ENCODE measurements around the gene FAXDC2. TPM values are rescaled to one million over a fixed set of nuclear protein-coding genes. Genes with fewer than 3 reads are reported as not detected.

FAXDC2 gene
- total and polyA plus RNA-seq, 9 of the 15 experiments (the other 6 are each of a cell fraction or from before 2014, with no cell fraction given): 2.4 to 30.0 (median 9.9) TPM

DNA sequence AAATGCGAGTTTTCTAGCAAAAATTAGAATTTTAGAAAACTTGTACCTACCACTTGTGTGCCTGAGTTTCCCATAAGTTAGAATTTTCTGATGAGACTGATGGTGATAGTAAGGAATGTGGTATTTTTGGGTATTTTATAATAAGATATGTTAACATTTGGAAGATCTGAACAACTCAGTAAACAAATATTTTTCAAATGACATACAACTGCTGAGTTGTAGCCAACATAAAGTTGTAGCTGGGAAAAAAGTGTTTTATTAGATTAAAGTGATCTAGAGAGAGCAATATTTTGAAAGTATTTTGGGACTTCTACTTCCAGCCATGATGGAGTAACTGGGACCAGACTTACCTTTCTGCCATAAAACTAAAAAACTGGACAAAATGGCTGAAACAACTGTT lies 49.7 kb upstream of the FAXDC2 start:
- intact Hi-C loops (cut with micrococcal nuclease) (no loop called here), in situ Hi-C loops (cut with MboI) (no loop called here)
- Histone ChIP-seq H3K9me3 (replicated peaks; ENCODE audit: control insufficient read depth, insufficient read depth, low read depth, low read length) (no peaks in the 10 kb centered on the region), H3K4me1 (replicated peaks in 1 of 2; ENCODE audit: control insufficient read depth in 2 of 2, insufficient read depth in 2 of 2, low read length in 2 of 2) (no peaks in the 10 kb centered on the region), H3K9ac (ENCODE audit: insufficient read depth in 1 of 2, low read depth in 2 of 2, low read length in 2 of 2) (no peak overlapping the region), H3K79me2 (ENCODE audit: control insufficient read depth, insufficient read depth, low read length) (no peaks in the 10 kb centered on the region), H3K4me3 (no peak overlapping the region), H3K36me3 (ENCODE audit: control insufficient read depth, insufficient read depth, low read length) (peaks cover 97% of the 10 kb centered on the region), H3K4me2 (ENCODE audit: insufficient read depth, low read length) (no peak overlapping the region), H3K27ac (ENCODE audit: extremely low read depth, low read depth, low read length) (no peak overlapping the region), H4K20me1 (replicated peaks; ENCODE audit: control insufficient read depth, insufficient read depth, low read length) (no peaks in the 10 kb centered on the region; the same call in 1 of the 2 replicates), H2AFZ (ENCODE audit: low read depth, low read length) (no peak overlapping the region), H3K27me3 (ENCODE audit: control insufficient read depth in 2 of 2, insufficient read depth in 2 of 2, low read length in 2 of 2) (no peaks in the 10 kb centered on the region), H3K9me1 (ENCODE audit: control insufficient read depth, insufficient read depth, low read length) (no peaks in the 10 kb centered on the region)
- ATAC-seq: no peak
- ChIA-PET CTCF (ENCODE audit: low intra/inter-chr PET ratio) (no interaction called here), POLR2A (no interaction called here)
- DNase-seq (ENCODE audit: extremely low read depth in 1 of 4, low spot score in 3 of 4): no peak
- FAIRE-seq: no peak
- WGBS (ENCODE audit: insufficient coverage, low coverage, missing lambda C conversion rate): 94% methylated on average over 1 of the region's 1 CpG
- no TSS peak for BruUV-seq (replicated peaks)
- TF ChIP-seq ZNF780A (CRISPR knock-in tag; IDR thresholded peaks at IDR 0.05) (no peak), PHB2 (IDR thresholded peaks at IDR 0.05; ENCODE audit: low read depth) (no peak), KLF6 (CRISPR knock-in tag; IDR thresholded peaks at IDR 0.05; ENCODE audit: borderline replicate concordance) (no peak), ZNF830 (CRISPR knock-in tag; IDR thresholded peaks at IDR 0.05) (no peak), TEAD4 (IDR thresholded peaks at IDR 0.05; ENCODE audit: low read length) (no peak), TEAD4 (CRISPR knock-in tag; IDR thresholded peaks at IDR 0.05; ENCODE audit: borderline replicate concordance) (no peak)

DNA sequence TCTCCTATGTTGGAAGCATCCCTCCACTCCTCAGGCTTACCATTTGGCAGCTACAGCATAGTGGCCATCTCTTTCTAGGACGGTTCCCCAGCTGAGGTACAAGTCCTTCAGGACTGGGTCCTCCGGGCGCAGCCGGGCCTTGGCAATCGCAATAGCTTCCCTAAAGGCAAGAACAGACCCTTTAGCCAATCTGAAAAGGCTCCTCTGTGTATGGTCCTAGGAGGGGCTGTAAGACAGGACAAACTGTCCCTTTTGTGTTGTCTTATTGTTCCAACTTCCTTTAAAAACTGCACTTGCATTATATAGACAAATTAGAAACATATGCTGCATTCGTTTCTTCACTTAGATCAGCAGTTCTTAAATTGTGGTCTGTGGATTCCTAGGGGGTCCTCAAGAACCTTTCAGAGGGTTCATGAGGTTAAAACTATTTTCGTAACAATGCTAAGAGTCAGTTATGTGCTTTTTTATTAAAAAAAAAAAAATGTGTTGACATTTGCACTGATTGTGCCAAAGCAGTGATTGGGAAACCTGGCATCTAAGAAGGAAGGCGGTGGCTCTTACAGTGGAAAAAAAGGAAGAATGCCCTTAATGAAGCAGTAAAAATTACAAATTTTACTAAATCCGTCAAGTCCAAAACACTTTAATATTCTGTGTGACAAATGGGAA lies 48.9 kb upstream of the FAXDC2 start:
- Histone ChIP-seq H3K79me2 (ENCODE audit: control insufficient read depth, insufficient read depth, low read length) (no peaks in the 10 kb centered on the region), H3K9me3 (replicated peaks; ENCODE audit: control insufficient read depth, insufficient read depth, low read depth, low read length) (no peaks in the 10 kb centered on the region), H4K20me1 (replicated peaks; ENCODE audit: control insufficient read depth, insufficient read depth, low read length) (no peaks in the 10 kb centered on the region; the same call in 1 of the 2 replicates), H3K4me3 (no peak overlapping the region), H3K36me3 (ENCODE audit: control insufficient read depth, insufficient read depth, low read length) (peaks cover 94% of the 10 kb centered on the region), H3K27me3 (ENCODE audit: control insufficient read depth in 2 of 2, insufficient read depth in 2 of 2, low read length in 2 of 2) (no peaks in the 10 kb centered on the region), H3K4me1 (replicated peaks in 1 of 2; ENCODE audit: control insufficient read depth in 2 of 2, insufficient read depth in 2 of 2, low read length in 2 of 2) (no peaks in the 10 kb centered on the region), H3K4me2 (ENCODE audit: insufficient read depth, low read length) (no peak overlapping the region), H2AFZ (ENCODE audit: low read depth, low read length) (no peak overlapping the region), H3K9me1 (ENCODE audit: control insufficient read depth, insufficient read depth, low read length) (no peaks in the 10 kb centered on the region), H3K27ac (ENCODE audit: extremely low read depth, low read depth, low read length) (no peak overlapping the region), H3K9ac (ENCODE audit: insufficient read depth in 1 of 2, low read depth in 2 of 2, low read length in 2 of 2) (no peak overlapping the region)
- in situ Hi-C loops (cut with MboI): no loop called here
- ChIA-PET CTCF (ENCODE audit: low intra/inter-chr PET ratio) (no interaction called here), POLR2A (no interaction called here)
- 95% methylated on average over 9 of the region's 9 CpGs for WGBS (ENCODE audit: insufficient coverage, low coverage, missing lambda C conversion rate)
- ATAC-seq: no peak
- no TSS peak for BruUV-seq (replicated peaks)
- FAIRE-seq: no peak
- no peak for DNase-seq (ENCODE audit: extremely low read depth in 1 of 4, low spot score in 3 of 4)
- intact Hi-C loops (cut with micrococcal nuclease): no loop called here
- TF ChIP-seq, protein P1, sequence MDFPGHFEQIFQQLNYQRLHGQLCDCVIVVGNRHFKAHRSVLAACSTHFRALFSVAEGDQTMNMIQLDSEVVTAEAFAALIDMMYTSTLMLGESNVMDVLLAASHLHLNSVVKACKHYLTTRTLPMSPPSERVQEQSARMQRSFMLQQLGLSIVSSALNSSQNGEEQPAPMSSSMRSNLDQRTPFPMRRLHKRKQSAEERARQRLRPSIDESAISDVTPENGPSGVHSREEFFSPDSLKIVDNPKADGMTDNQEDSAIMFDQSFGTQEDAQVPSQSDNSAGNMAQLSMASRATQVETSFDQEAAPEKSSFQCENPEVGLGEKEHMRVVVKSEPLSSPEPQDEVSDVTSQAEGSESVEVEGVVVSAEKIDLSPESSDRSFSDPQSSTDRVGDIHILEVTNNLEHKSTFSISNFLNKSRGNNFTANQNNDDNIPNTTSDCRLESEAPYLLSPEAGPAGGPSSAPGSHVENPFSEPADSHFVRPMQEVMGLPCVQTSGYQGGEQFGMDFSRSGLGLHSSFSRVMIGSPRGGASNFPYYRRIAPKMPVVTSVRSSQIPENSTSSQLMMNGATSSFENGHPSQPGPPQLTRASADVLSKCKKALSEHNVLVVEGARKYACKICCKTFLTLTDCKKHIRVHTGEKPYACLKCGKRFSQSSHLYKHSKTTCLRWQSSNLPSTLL (IDR thresholded peaks at IDR 0.05): no peak
- TF ChIP-seq, protein P2, sequence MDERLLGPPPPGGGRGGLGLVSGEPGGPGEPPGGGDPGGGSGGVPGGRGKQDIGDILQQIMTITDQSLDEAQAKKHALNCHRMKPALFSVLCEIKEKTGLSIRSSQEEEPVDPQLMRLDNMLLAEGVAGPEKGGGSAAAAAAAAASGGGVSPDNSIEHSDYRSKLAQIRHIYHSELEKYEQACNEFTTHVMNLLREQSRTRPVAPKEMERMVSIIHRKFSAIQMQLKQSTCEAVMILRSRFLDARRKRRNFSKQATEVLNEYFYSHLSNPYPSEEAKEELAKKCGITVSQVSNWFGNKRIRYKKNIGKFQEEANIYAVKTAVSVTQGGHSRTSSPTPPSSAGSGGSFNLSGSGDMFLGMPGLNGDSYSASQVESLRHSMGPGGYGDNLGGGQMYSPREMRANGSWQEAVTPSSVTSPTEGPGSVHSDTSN (CRISPR knock-in tag; IDR thresholded peaks at IDR 0.05; ENCODE audit: low read depth): no peak
- TF ChIP-seq, protein P2 (tag; conservative IDR thresholded peaks at IDR 0.05; ENCODE audit: low read depth): no peak
- no peak for TF ChIP-seq PPARD (CRISPR knock-in tag; IDR thresholded peaks at IDR 0.05)

Measured in K562 (cell line).